Vein endothelial cell (primary cell): ENCODE data around the gene NKX6-1. TPM values are rescaled to one million over a fixed set of nuclear protein-coding genes. Genes with fewer than 3 reads are reported as not detected.

Experiments used
- small RNA-seq: library from RNA; depleted of rRNA; stranded (forward); fragments of <200 nt; gene quantifications from one replicate; pipeline ENCODE3, GENCODE V24; 2012
- total RNA-seq: library from RNA; depleted of rRNA; stranded (reverse); fragments of >200 nt; gene quantifications from 2 replicates; pipeline ENCODE4 v1.2.3, GENCODE V29; 2012

Gene NKX6-1
- total RNA-seq = not detected in 2 replicates

DNA sequence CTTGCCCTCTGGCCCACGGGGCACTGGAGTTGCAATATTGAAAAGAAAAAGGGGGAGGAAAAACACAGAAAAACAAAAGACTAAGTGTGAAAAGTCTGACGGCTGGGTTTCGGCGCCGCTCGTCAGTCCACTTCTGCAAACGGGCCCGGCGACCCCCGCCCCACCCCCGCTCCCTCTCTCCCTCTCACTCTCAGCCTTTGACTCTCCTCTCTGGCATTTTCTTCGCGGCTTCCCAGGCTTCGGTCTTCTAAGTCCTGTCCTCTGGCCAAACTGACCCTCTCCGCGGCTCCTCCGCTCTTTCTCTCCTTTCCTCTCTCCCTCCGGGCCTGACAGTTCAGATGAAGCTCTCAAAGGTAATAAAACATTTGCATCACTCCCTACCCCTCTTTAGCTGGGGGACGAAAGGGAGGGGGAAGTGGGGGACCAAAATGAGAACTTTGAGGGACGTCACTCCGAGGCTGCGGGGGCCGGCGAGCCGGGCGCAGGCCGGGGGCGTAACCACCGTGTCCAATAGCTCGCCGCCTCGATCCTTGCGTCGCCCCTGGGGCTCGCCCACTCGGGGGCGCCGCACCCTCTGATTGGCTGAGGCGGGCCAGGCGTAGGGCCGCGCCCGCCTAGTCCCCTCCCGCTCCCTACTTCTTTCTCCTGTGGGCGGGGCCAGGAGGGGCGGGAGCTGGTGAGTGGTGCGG is at the start of gene NKX6-1:
TSS of gene NKX6-1 (minus strand) at position 358 of the 689 bp plus-strand sequence. CDS start 1,064 bp downstream, outside the sequence.

Small RNAs within 50 kb of the gene (small RNA-seq; reads per million reads assigned to genes)
- not detected for gene RPL3P13

Other genes with a start within 250 kb of the NKX6-1 start
- gene CDS1, start 83.8 kb upstream of the NKX6-1 start, total RNA-seq = 0.10 TPM in 1 of 2 replicates, not detected in the other